Measurements from ENCODE around the gene GPR15. TPM values are rescaled to one million over a fixed set of nuclear protein-coding genes. Genes with fewer than 3 reads are reported as not detected.
A peak's percentile ranks its signal among the peaks of the same experiment; 100 is the strongest.

GPR15 gene
- total RNA-seq, 2 donors from 2014 or later, result not detected

- Mint-ChIP-seq H3K4me3 (no peak overlapping the region), H3K27me3 (ENCODE audit: insufficient read depth) (no peaks in the 10 kb centered on the region), H3K27ac (no peak overlapping the region), H3K36me3 (ENCODE audit: low read depth) (no peaks in the 10 kb centered on the region), H3K9me3 (no peaks in the 10 kb centered on the region), H3K4me1 (peaks cover 11% of the 10 kb centered on the region)
- no peaks in the 10 kb centered on the region for H3K9me3 ChIP-seq (ENCODE audit: control insufficient read depth, low read length)
- TF ChIP-seq CTCF (conservative IDR thresholded peaks at IDR 0.05), result no peak
- H3K27ac ChIP-seq (ENCODE audit: low read depth, low read length), result no peak overlapping the region
- no peak overlapping the region for H3K9ac ChIP-seq (ENCODE audit: extremely low read depth, low read length, poor library complexity, severe bottlenecking)
- H3K4me3 ChIP-seq (ENCODE audit: low read length), result no peak overlapping the region
- no peaks in the 10 kb centered on the region for H3K27me3 ChIP-seq (ENCODE audit: control insufficient read depth, insufficient read depth, low read length, poor library complexity, severe bottlenecking)
- no peak for DNase-seq
- 92 to 100% methylated on average over 1 to 2 of the region's 2 CpGs for WGBS, 2 experiments (ENCODE audit: insufficient coverage in 1 of 2, insufficient read length in 1 of 2)
- H3K4me1 ChIP-seq (ENCODE audit: control insufficient read depth, insufficient read depth, low read length), result no peaks in the 10 kb centered on the region
- no peaks in the 10 kb centered on the region for H3K36me3 ChIP-seq (ENCODE audit: control insufficient read depth, insufficient read depth, low read length)
Observed at GRCh38 chr3:98567666-98568270, 36.0 kb downstream of the GPR15 start.

- Mint-ChIP-seq H3K36me3 (ENCODE audit: low read depth) (no peaks in the 10 kb centered on the region), H3K27ac (no peak overlapping the region), H3K4me1 (peaks cover 16% of the 10 kb centered on the region), H3K27me3 (ENCODE audit: insufficient read depth) (no peaks in the 10 kb centered on the region), H3K9me3 (no peaks in the 10 kb centered on the region), H3K4me3 (no peak overlapping the region)
- Histone ChIP-seq H3K4me3 (ENCODE audit: low read length) (no peak overlapping the region), H3K27me3 (ENCODE audit: control insufficient read depth, insufficient read depth, low read length, poor library complexity, severe bottlenecking) (no peaks in the 10 kb centered on the region), H3K36me3 (ENCODE audit: control insufficient read depth, insufficient read depth, low read length) (no peaks in the 10 kb centered on the region), H3K9ac (ENCODE audit: extremely low read depth, low read length, poor library complexity, severe bottlenecking) (no peak overlapping the region), H3K4me1 (ENCODE audit: control insufficient read depth, insufficient read depth, low read length) (no peaks in the 10 kb centered on the region), H3K9me3 (ENCODE audit: control insufficient read depth, low read length) (no peaks in the 10 kb centered on the region), H3K27ac (ENCODE audit: low read depth, low read length) (no peak overlapping the region)
- no peak for TF ChIP-seq CTCF (conservative IDR thresholded peaks at IDR 0.05)
- no peak for DNase-seq
- WGBS, 2 experiments (ENCODE audit: insufficient coverage in 1 of 2, insufficient read length in 1 of 2), result 93% methylated on average over 3 of the region's 3 CpGs; no CpG with 5 or more reads in 1 of the 2 experiments
Observed at GRCh38 chr3:98568402-98568801, 36.6 kb downstream of the GPR15 start.

- H3K27me3 Mint-ChIP-seq (ENCODE audit: insufficient read depth), result no peaks in the 10 kb centered on the region
- no peaks in the 10 kb centered on the region for H3K9me3 Mint-ChIP-seq
Observed at GRCh38 chr3:98573181-98573728, 41.5 kb downstream of the GPR15 start.

More at GRCh38 chr3:98573181-98573728, 41.5 kb downstream of the GPR15 start:
- H3K4me1 ChIP-seq (ENCODE audit: control insufficient read depth, insufficient read depth, low read length), result no peaks in the 10 kb centered on the region
- H3K9me3 ChIP-seq (ENCODE audit: control insufficient read depth, low read length), result no peaks in the 10 kb centered on the region
- H3K36me3 Mint-ChIP-seq (ENCODE audit: low read depth), result peaks cover 20% of the 10 kb centered on the region
- no peak for DNase-seq
- TF ChIP-seq CTCF (conservative IDR thresholded peaks at IDR 0.05), result peak; percentile 73
- peaks cover 13% of the 10 kb centered on the region for H3K4me1 Mint-ChIP-seq
- H3K9ac ChIP-seq (ENCODE audit: extremely low read depth, low read length, poor library complexity, severe bottlenecking), result no peak overlapping the region
- H3K36me3 ChIP-seq (ENCODE audit: control insufficient read depth, insufficient read depth, low read length), result peaks cover 6% of the 10 kb centered on the region
- no peak overlapping the region for H3K27ac ChIP-seq (ENCODE audit: low read depth, low read length)
- 61 to 64% methylated on average over 2 of the region's 2 CpGs for WGBS, 2 experiments (ENCODE audit: insufficient coverage in 1 of 2, insufficient read length in 1 of 2)
- H3K27ac Mint-ChIP-seq, result no peak overlapping the region
- H3K4me3 Mint-ChIP-seq, result no peak overlapping the region
- no peaks in the 10 kb centered on the region for H3K27me3 ChIP-seq (ENCODE audit: control insufficient read depth, insufficient read depth, low read length, poor library complexity, severe bottlenecking)
- no peak overlapping the region for H3K4me3 ChIP-seq (ENCODE audit: low read length)
